Vagina (tissue), 2 donors: ENCODE measurements around the gene GHR. TPM values are rescaled to one million over a fixed set of nuclear protein-coding genes. Genes with fewer than 3 reads are reported as not detected.

Source experiments
- DNase-seq, 2 donors: peaks; one replicate each; pipeline ENCODE4 v3.0.0-alpha.2; 2017; ENCODE audit errors: extremely low spot score in 2 of 2
- H3K27ac ChIP-seq: fragments of 200-600 bp; sonication (generic); one replicate; pipeline ENCODE4 v1.5.1; 2019
- H3K27me3 ChIP-seq: fragments of 200-600 bp; sonication (generic); one replicate; pipeline ENCODE4 v1.5.1; 2019
- H3K36me3 ChIP-seq, 2 donors: fragments of 200-600 bp; sonication (generic); one replicate each; pipeline ENCODE4 v1.5.1; 2017 to 2019
- H3K4me1 ChIP-seq: fragments of 200-600 bp; sonication (generic); one replicate; pipeline ENCODE4 v1.5.1; 2019
- H3K4me3 ChIP-seq, 2 donors: fragments of 200-600 bp; sonication (generic); 1 replicate in 1 of 2; 2 replicates in 1 of 2; pipeline ENCODE4 v1.5.1; 2016 to 2019
- H3K9me3 ChIP-seq: fragments of 200-600 bp; sonication (generic); one replicate; pipeline ENCODE4 v1.5.1; 2019
- POLR2A ChIP-seq, 2 donors: fragments of 450-650 bp; IDR thresholded peaks; one replicate each; pipeline ENCODE4 v1.6.1; 2017; ENCODE audit warnings: antibody characterized with exemption in 2 of 2, mild to moderate bottlenecking in 2 of 2, moderate library complexity in 2 of 2
- POLR2AphosphoS5 ChIP-seq, 2 donors: sonication (generic); formaldehyde crosslinking; IDR thresholded peaks; one replicate each; pipeline ENCODE4 v1.9.0; 2017; ENCODE audit warnings: antibody characterized with exemption in 2 of 2, mild to moderate bottlenecking in 2 of 2, low read depth in 1 of 2; ENCODE audit not compliant: insufficient read depth in 1 of 2
- intact Hi-C: fragments of 100-400 bp; cut with DNase I; formaldehyde crosslinking; loops from one replicate; pipeline ENCODE4 v1.15.1; 2023
- total RNA-seq: library from RNA; depleted of rRNA; stranded (reverse); fragments of >200 nt; gene quantifications from one replicate; pipeline ENCODE4 v1.2.3, GENCODE V29; 2016
- TF ChIP-seq, protein P1 (sequence below), 3 experiments: fragments of 450-650 bp in 2 of 3; fragments of 200-600 bp in 1 of 3; sonication (generic) in 1 of 3; IDR thresholded peaks; one replicate each; pipeline ENCODE4 v1.5.1; 2017 to 2019; ENCODE audit warnings: antibody characterized with exemption in 3 of 3, mild to moderate bottlenecking in 2 of 3, moderate library complexity in 2 of 3

Gene GHR
- total RNA-seq, 1 donor from 2014 or later: 16.7 TPM

DNA sequence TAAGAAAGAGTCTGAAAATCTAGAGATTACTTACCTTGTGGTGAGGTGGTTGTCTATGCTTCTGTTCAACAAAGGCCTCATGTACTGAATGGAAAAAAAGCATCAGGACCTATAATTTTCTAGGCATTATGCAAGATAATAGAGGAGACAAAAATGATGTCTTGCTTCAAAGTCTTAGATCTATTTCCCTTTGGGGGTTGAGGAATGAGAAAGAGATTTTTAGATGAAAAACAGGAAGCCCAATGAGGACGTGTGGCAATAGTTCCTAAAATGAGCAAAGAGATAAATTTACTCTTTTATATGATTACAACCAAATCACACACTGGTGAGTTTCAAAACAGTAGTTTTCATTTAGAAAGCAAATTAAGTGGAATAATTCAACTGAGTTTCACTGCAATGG lies 99.5 kb downstream of the GHR start:
- intact Hi-C loops: no loop called here
- H3K27ac ChIP-seq: no peak overlapping the region

DNA sequence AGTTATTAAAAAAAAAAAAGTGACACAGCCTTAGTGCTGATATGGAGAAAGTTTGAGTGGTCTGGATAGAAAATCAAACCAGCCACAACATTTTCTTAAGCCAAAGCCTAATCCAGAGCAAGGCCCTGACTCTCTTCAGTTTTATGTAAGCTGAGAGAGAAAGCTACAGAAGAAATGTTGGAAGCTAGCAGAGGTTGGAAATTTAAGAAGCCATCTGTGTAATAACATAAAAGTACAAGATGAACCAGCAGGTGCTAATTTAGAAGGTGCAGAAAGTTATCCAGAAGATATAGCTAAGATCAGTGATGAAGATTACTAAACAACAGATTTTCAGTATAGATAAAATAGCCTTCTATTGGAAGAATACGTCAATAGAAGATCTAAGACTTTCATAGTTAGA lies 102.9 kb downstream of the GHR start:
- Histone ChIP-seq H3K27me3 (no peaks in the 10 kb centered on the region), H3K27ac (no peak overlapping the region), H3K4me1 (no peaks in the 10 kb centered on the region), H3K9me3 (no peaks in the 10 kb centered on the region), H3K4me3 (no peak overlapping the region), H3K36me3 (no peaks in the 10 kb centered on the region)
- DNase-seq: no peak
- no peak for TF ChIP-seq POLR2AphosphoS5 (IDR thresholded peaks at IDR 0.05; ENCODE audit: insufficient read depth in 1 of 2, low read depth in 1 of 2)
- no peak for TF ChIP-seq POLR2A (IDR thresholded peaks at IDR 0.05)
- TF ChIP-seq, protein P1, sequence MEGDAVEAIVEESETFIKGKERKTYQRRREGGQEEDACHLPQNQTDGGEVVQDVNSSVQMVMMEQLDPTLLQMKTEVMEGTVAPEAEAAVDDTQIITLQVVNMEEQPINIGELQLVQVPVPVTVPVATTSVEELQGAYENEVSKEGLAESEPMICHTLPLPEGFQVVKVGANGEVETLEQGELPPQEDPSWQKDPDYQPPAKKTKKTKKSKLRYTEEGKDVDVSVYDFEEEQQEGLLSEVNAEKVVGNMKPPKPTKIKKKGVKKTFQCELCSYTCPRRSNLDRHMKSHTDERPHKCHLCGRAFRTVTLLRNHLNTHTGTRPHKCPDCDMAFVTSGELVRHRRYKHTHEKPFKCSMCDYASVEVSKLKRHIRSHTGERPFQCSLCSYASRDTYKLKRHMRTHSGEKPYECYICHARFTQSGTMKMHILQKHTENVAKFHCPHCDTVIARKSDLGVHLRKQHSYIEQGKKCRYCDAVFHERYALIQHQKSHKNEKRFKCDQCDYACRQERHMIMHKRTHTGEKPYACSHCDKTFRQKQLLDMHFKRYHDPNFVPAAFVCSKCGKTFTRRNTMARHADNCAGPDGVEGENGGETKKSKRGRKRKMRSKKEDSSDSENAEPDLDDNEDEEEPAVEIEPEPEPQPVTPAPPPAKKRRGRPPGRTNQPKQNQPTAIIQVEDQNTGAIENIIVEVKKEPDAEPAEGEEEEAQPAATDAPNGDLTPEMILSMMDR (IDR thresholded peaks at IDR 0.05): no peak
- intact Hi-C loops: no loop called here

More for the DNA sequence above, 99.5 kb downstream of the GHR start:
- no peak overlapping the region for H3K4me3 ChIP-seq
- H3K27me3 ChIP-seq: no peaks in the 10 kb centered on the region
- peaks cover 10% of the 10 kb centered on the region for H3K4me1 ChIP-seq
- no peak for DNase-seq
- no peaks in the 10 kb centered on the region for H3K9me3 ChIP-seq
- TF ChIP-seq, protein P1 (IDR thresholded peaks at IDR 0.05): no peak
- TF ChIP-seq POLR2A (IDR thresholded peaks at IDR 0.05) (no peak), POLR2AphosphoS5 (IDR thresholded peaks at IDR 0.05; ENCODE audit: insufficient read depth in 1 of 2, low read depth in 1 of 2) (no peak)
- no peaks in the 10 kb centered on the region for H3K36me3 ChIP-seq

- intact Hi-C loops: no loop called here
- Histone ChIP-seq H3K27ac (no peak overlapping the region), H3K9me3 (no peaks in the 10 kb centered on the region), H3K36me3 (no peaks in the 10 kb centered on the region), H3K4me3 (no peak overlapping the region), H3K4me1 (no peaks in the 10 kb centered on the region), H3K27me3 (no peaks in the 10 kb centered on the region)
- TF ChIP-seq POLR2AphosphoS5 (IDR thresholded peaks at IDR 0.05; ENCODE audit: insufficient read depth in 1 of 2, low read depth in 1 of 2) (no peak), POLR2A (IDR thresholded peaks at IDR 0.05) (no peak)
- TF ChIP-seq, protein P1 (IDR thresholded peaks at IDR 0.05): no peak
- DNase-seq: no peak
These were observed 108.4 kb downstream of the GHR start for GRCh38 chr5:42531611-42532010.

DNA sequence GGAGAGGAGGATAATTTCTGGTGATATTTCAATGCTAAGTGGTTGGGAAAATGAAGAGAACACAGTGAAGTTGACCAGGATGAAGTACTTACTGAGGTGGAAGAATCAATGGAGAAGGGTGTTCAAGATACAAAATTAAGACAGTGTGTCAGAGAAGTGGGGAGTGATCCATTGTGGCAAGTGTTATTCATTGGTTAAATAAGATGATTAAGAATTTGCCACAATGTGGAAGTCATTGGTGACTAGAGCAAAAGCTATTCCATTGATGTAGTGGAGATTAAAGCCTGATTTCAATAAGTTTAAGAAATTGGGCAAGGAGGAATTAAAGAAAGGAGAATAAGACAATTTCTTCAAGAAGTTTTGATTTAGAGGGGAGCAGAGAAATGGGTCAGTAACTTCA lies 118.9 kb downstream of the GHR start:
- Histone ChIP-seq H3K27ac (no peak overlapping the region), H3K4me3 (no peak overlapping the region), H3K36me3 (no peaks in the 10 kb centered on the region), H3K4me1 (no peaks in the 10 kb centered on the region), H3K27me3 (no peaks in the 10 kb centered on the region), H3K9me3 (no peaks in the 10 kb centered on the region)
- intact Hi-C loops: no loop called here
- no peak for DNase-seq
- no peak for TF ChIP-seq POLR2AphosphoS5 (IDR thresholded peaks at IDR 0.05; ENCODE audit: insufficient read depth in 1 of 2, low read depth in 1 of 2)
- TF ChIP-seq POLR2A (IDR thresholded peaks at IDR 0.05): no peak
- TF ChIP-seq, protein P1 (IDR thresholded peaks at IDR 0.05): no peak

GRCh38 chr5:42543774-42544173 lies 120.5 kb downstream of the GHR start:
- Histone ChIP-seq H3K36me3 (no peaks in the 10 kb centered on the region), H3K27ac (no peak overlapping the region), H3K27me3 (no peaks in the 10 kb centered on the region), H3K4me1 (no peaks in the 10 kb centered on the region), H3K4me3 (no peak overlapping the region), H3K9me3 (no peaks in the 10 kb centered on the region)
- DNase-seq: no peak
- intact Hi-C loops: no loop called here
- no peak for TF ChIP-seq POLR2A (IDR thresholded peaks at IDR 0.05)
- no peak for TF ChIP-seq POLR2AphosphoS5 (IDR thresholded peaks at IDR 0.05; ENCODE audit: insufficient read depth in 1 of 2, low read depth in 1 of 2)
- TF ChIP-seq, protein P1 (IDR thresholded peaks at IDR 0.05): no peak
